ENCODE results near the gene CMBL.
A peak's percentile ranks its signal among the peaks of the same experiment; 100 is the strongest.
"Not testable (repeated sequence)": the region's sequence is repeated elsewhere in the genome, so short reads cannot be mapped to it uniquely, and the experiment has no call there.

The CMBL gene

GRCh38 chr5:10283927-10284635 lies 23.6 kb downstream of the CMBL start:
- peak; percentile 7 for DNase-seq

GRCh38 chr5:10279925-10280720 lies 27.6 kb downstream of the CMBL start:
- no peak for DNase-seq

GRCh38 chr5:10279328-10279727 lies 28.4 kb downstream of the CMBL start:
- no peak for DNase-seq

GRCh38 chr5:10278658-10279279 lies 28.9 kb downstream of the CMBL start:
- no peak for DNase-seq

DNA sequence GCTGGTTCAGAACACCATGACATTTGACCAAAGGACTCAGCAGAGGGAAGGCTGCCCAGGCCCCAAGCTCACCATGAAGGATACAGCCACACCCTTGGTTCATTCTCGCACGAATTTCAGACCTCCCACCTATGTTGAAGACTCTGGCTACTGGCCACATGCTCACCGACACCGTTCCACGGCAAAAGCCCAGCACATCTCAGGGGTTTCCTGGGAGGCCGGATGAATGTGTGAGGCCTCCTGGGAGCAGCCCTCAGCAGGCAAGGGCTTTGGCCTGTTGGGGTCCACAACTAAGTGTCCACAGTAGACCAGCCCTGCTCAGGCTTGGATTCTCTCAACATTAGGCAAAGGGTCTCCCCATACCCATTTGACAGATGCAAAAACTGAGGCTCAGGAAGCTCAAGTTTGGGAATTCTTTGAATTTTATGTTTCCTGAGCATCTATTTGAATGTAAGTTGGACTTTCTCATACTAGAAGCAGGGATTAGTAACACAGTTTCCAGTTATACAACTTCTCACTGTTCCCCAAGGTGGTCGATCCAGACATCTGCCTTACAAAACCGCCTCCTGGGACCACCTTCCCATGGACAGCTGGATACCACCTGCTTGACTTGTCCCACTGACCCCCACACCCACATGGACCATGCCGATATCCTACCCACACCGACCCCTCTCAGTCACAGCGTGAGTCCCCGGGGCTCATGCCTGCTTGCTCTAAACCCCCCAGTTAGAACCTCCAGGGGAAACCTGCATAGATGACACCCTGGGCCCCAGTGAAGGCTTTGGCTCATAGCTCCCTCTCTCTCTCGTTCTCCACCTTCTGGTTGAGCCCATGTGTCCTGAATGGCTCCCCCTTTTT lies 29.7 kb downstream of the CMBL start:
- DNase-seq: no peak

DNA sequence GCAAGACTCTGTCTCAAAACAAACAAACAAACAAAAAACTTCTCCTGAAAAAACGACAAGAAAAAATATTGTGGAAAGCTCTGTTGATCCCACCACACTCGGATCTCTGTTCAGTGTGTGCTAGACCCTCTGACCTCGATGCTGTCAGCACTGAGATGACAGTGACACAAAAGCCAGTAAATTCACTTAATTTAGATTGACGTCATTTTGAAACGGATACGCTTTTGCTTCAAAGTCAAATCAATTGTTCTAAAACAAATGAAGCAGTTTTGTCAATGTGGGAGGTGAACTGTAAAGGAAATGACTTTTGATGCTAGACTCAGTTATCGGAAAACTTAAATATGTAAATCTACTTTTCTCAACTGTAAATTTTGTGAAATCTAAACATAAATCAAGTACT lies 31.0 kb downstream of the CMBL start:
- no peak for DNase-seq

DNA sequence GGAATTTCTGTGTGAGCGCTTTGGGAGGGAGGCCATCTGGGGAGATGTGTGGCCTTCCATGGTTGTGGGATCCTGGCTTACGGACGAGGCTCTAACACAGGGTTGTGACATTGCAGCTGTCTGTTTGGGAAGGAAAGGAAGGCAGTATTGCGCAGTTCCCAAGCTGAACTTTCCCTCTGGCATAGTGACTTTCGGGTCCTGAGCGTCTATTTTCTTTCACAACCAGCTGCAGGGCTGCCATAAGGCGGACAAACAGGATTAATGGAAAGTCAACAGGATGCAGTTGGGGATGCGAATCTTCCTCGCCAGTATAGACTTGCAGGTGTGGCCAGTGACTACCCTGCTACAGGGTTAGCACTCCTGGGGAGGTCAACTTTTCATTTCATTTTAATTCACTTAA lies 31.7 kb downstream of the CMBL start:
- no peak for DNase-seq

DNA sequence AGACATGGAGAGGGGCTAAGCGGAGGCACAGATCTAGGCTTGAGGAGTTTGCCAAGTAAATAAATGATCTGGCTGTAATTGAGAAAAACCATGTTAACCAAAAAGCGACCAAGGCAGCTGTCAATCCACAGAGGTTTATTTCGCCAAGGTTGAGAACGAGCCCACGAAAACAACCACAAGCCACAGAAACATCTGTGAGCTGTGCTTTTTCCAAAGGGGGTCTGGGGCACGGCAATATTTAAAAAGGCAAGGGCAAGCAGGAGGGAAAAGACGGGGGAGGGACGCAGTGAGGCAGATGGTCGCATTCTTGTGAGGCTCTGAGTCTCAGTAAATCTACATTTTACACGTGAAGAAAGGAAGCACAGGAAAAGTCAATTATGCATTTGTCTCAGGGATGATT lies 32.2 kb downstream of the CMBL start:
- no peak for DNase-seq

GRCh38 chr5:10272875-10273209 lies 34.9 kb downstream of the CMBL start:
- not testable (repeated sequence) for DNase-seq

GRCh38 chr5:10272053-10272874 lies 35.4 kb downstream of the CMBL start:
- no peak for DNase-seq

- no peak for DNase-seq
Observed at GRCh38 chr5:10268100-10268499, 39.6 kb downstream of the CMBL start.

DNA sequence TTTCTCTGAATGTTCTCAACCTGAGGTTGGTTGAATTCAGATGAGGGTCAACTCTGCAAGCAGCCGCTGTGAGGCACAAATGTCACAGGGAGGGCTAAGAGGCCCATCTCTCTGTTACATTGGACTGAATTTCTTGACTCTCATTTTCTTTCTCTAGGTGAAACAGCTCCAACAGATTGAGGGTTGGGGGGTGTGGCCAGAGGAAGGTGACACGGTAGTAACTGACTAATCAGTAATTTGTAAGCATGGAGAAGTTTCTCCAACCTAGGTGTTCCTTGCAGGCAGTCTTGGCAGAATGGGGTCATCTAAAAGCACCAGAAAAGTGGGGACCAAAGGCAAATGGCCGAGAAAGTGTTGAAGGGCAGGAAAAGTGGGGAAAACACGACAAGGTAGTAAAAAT lies 40.9 kb downstream of the CMBL start:
- no peak for DNase-seq

GRCh38 chr5:10266137-10266536 lies 41.6 kb downstream of the CMBL start:
- no peak for DNase-seq

DNA sequence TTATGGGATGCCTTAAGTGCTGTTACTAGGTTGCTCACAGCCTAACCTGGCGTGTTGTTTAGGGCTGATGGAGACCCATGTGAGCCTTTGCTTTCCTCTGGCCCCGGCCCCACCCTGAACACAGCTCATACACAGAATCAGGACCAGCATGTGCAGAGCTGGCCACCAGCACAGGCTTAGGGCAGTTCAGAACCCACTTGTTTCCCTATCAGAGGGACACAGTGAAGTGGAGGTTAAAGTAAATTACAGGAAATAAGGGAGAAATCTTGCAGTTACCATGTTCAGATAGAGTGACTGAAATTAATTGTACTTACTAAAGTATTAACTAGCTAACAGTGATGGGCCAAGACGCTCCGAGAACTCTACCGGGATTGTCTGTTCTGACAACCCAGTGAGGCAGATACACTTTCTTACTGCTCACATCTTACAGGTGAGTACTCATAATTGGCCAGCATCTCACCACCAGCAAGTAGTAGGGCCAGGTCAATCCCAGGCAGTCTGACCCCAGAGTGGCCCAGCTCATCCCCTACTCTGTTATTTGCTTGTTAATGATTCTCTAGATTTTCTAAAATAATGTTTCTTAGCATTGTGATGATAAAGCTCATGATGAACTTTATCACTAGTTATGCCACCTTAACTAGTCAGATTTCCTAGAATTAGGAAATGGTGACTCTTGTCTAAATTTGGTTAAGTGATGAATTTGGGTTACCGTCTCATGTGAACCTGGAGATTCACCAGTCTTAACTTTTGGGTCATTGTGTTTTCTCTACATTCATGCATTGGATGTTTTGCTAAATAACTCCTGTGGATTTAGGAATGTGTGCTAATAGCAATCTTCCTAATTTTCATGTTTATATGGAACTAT lies 42.2 kb downstream of the CMBL start:
- DNase-seq: no peak

DNA sequence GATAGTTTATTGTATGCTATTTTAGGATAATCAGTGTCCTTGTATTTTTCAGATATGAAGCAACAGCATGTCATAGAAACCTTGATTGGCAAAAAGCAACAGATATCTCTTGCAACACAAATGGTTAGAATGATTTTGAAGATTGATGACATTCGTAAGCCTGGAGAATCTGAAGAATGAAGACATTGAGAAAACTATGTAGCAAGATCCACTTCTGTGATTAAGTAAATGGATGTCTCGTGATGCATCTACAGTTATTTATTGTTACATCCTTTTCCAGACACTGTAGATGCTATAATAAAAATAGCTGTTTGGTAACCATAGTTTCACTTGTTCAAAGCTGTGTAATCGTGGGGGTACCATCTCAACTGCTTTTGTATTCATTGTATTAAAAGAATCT lies 43.1 kb downstream of the CMBL start:
- DNase-seq: no peak

DNA sequence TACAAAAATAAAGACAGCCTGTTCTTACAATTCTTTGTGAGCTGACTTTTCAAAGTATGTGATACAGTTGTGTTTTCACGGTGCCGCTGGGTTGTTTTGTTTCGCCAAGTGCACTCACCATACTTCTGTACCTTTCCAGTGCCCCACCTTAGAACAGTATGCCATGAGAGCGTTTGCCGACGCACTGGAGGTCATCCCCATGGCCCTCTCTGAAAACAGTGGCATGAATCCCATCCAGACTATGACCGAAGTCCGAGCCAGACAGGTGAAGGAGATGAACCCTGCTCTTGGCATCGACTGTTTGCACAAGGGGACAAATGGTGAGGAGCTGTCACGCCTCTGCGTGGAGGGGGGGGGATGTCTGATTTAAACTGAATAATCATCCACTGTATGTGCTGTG lies 44.7 kb downstream of the CMBL start:
- DNase-seq: no peak

GRCh38 chr5:10262121-10262774 lies 45.5 kb downstream of the CMBL start:
- no peak for DNase-seq

DNA sequence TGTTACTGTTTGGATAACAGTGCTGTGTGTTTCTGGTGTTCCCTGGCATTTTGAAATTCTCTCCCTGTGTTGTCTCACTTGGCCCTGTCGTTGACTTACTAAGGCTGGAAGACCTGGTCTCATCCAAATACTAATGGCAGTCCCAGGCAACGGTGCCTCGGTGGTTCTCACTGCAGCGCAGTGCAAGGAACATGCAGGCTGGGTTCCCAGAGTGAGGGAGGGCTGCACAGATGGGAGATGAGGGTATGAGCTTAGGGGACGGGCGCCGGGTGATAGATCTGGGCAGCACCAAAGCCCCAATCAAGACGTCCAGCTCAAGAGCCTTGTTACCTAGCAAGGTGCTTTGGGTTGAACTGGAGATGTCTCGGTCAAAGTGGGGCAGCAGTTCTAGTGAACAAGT lies 46.6 kb downstream of the CMBL start:
- no peak for DNase-seq

- no peak for DNase-seq
Observed at GRCh38 chr5:10259899-10260298, 47.8 kb downstream of the CMBL start.

DNA sequence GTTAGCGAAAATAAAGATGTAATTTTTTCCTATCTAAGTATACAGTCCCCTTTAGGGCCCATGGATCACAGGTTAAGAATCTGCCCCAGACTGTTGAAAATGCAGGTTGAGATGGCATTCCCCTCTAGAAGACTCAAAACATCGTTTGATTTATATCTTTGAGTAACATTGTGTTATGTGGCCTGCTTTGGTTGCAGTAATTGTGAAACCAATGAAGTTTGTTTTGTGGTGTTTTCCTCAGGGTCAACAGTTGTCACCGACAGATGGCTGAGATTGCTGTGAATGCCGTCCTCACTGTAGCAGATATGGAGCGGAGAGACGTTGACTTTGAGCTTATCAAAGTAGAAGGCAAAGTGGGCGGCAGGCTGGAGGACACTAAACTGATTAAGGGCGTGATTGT lies 49.8 kb downstream of the CMBL start:
- no peak for DNase-seq

GRCh38 chr5:10254686-10255085 lies 53.0 kb downstream of the CMBL start:
- no peak for DNase-seq
